ENCODE data around the gene IL1RAPL1.

- TF ChIP-seq CTCF (conservative IDR thresholded peaks at IDR 0.05 in 1 of 2, IDR thresholded peaks at IDR 0.05 in 1 of 2; ENCODE audit: low read depth in 1 of 2, low read length in 2 of 2) (no peak), EZH2 (IDR thresholded peaks at IDR 0.05; ENCODE audit: low read length, missing control alignments) (no peak)
Observed at GRCh38 chrX:29671421-29671820, 1084.2 kb downstream of the IL1RAPL1 start.

Measured in fibroblast of lung (primary cell).